CD14-positive monocyte (primary cell): Measurements from ENCODE around the gene S100A10. TPM values are rescaled to one million over a fixed set of nuclear protein-coding genes. Genes with fewer than 3 reads are reported as not detected.

Source experiments
- DNase-seq, 3 donors: peaks; one replicate each; pipeline ENCODE4 v3.0.0-alpha.2; 2011 to 2022
- H2AFZ ChIP-seq: 2 replicates; pipeline ENCODE4 v1.6.0; 2012; ENCODE audit warnings: mild to moderate bottlenecking, low read depth, low read length, inconsistent platforms; ENCODE audit not compliant: insufficient read depth, poor library complexity, severe bottlenecking
- H3K27ac ChIP-seq, 2 donors: 1 replicate in 1 of 2; 2 replicates in 1 of 2; pipeline ENCODE4 v1.5.1; 2012 to 2013; ENCODE audit warnings: low read length in 2 of 2, control low read depth in 1 of 2, inconsistent platforms in 1 of 2, low read depth in 1 of 2, mild to moderate bottlenecking in 1 of 2
- H3K27me3 ChIP-seq, 2 donors: one replicate each; pipeline versions ENCODE4 v1.6.0 to v1.6.1; 2011 to 2013; ENCODE audit warnings: low read length in 2 of 2; ENCODE audit not compliant: control insufficient read depth in 2 of 2, insufficient read depth in 2 of 2
- H3K36me3 ChIP-seq, 2 donors: replicated peaks in 1 of 2; 1 replicate in 1 of 2; 2 replicates in 1 of 2; pipeline versions ENCODE4 v1.5.1 to v1.6.1; 2012 to 2013; ENCODE audit warnings: low read length in 2 of 2, control low read depth in 1 of 2, inconsistent platforms in 1 of 2, mild to moderate bottlenecking in 1 of 2; ENCODE audit not compliant: insufficient read depth in 2 of 2, control insufficient read depth in 1 of 2
- H3K4me1 ChIP-seq, 2 donors: 1 replicate in 1 of 2; 2 replicates in 1 of 2; pipeline versions ENCODE4 v1.5.1 to v1.6.1; 2012 to 2013; ENCODE audit warnings: low read length in 2 of 2, control low read depth in 1 of 2, inconsistent platforms in 1 of 2, mild to moderate bottlenecking in 1 of 2, moderate library complexity in 1 of 2; ENCODE audit not compliant: insufficient read depth in 2 of 2, control insufficient read depth in 1 of 2
- H3K4me2 ChIP-seq: replicated peaks from 2 replicates; pipeline ENCODE3; 2012; ENCODE audit warnings: low read length, moderate library complexity, mild to moderate bottlenecking; ENCODE audit not compliant: poor library complexity, severe bottlenecking; ENCODE audit errors: extremely low read depth
- H3K4me3 ChIP-seq, 3 experiments: fragments of 200-600 bp in 1 of 3; sonication (generic) in 1 of 3; replicated peaks in 1 of 3; 1 replicate in 2 of 3; 2 replicates in 1 of 3; pipeline ENCODE4 v1.5.1; 2011 to 2013; ENCODE audit warnings: low read length in 3 of 3, mild to moderate bottlenecking in 3 of 3, control low read depth in 2 of 3, low read depth in 2 of 3, inconsistent platforms in 1 of 3, moderate library complexity in 1 of 3
- H3K79me2 ChIP-seq: 2 replicates; pipeline ENCODE4 v1.6.0; 2012; ENCODE audit warnings: mild to moderate bottlenecking, control low read depth, inconsistent platforms, low read length, moderate library complexity; ENCODE audit not compliant: insufficient read depth
- H3K9ac ChIP-seq: 2 replicates; pipeline ENCODE4 v1.6.0; 2017; ENCODE audit warnings: low read length, mild to moderate bottlenecking; ENCODE audit not compliant: insufficient read depth, poor library complexity, severe bottlenecking
- H3K9me3 ChIP-seq, 2 donors: replicated peaks in 1 of 2; 1 replicate in 1 of 2; 2 replicates in 1 of 2; pipeline versions ENCODE4 v1.5.1 to v1.6.1; 2012 to 2013; ENCODE audit warnings: low read length in 2 of 2, control low read depth in 1 of 2; ENCODE audit not compliant: control insufficient read depth in 1 of 2, insufficient read depth in 1 of 2
- H4K20me1 ChIP-seq: 2 replicates; pipeline ENCODE4 v1.6.0; 2012; ENCODE audit warnings: mild to moderate bottlenecking, low read length, control low read depth, moderate library complexity; ENCODE audit not compliant: insufficient read depth
- H3K27ac Mint-ChIP-seq, 7 donors: one replicate each; pipeline ENCODE4 v1.8.0; 2020; ENCODE audit warnings: mild to moderate bottlenecking in 7 of 7, mixed read lengths in 7 of 7, moderate library complexity in 6 of 7, inconsistent platforms in 2 of 7
- H3K27me3 Mint-ChIP-seq, 3 donors: one replicate each; pipeline ENCODE4 v1.8.0; 2021 to 2022; ENCODE audit warnings: low read depth in 3 of 3, mild to moderate bottlenecking in 3 of 3, mixed read lengths in 3 of 3, moderate library complexity in 3 of 3, inconsistent platforms in 1 of 3
- H3K36me3 Mint-ChIP-seq, 2 donors: one replicate each; pipeline ENCODE4 v1.8.0; 2020; ENCODE audit warnings: mixed read lengths in 2 of 2, inconsistent platforms in 1 of 2, mild to moderate bottlenecking in 1 of 2
- H3K4me1 Mint-ChIP-seq: one replicate; pipeline ENCODE4 v1.8.0; 2020; ENCODE audit warnings: mild to moderate bottlenecking, mixed read lengths
- H3K4me3 Mint-ChIP-seq, 2 donors: one replicate each; pipeline ENCODE4 v1.8.0; 2020; ENCODE audit warnings: mild to moderate bottlenecking in 2 of 2, mixed read lengths in 2 of 2, moderate library complexity in 1 of 2
- H3K9me3 Mint-ChIP-seq, 7 donors: one replicate each; pipeline ENCODE4 v1.8.0; 2020 to 2022; ENCODE audit warnings: mixed read lengths in 7 of 7, mild to moderate bottlenecking in 6 of 7, moderate library complexity in 6 of 7, inconsistent platforms in 2 of 7
- WGBS: methylation state at CpG from one replicate; pipeline ENCODE4 v1.1.5; 2013; ENCODE audit warnings: missing lambda C conversion rate; ENCODE audit not compliant: insufficient coverage; 5-methylcytosine and 5-hydroxymethylcytosine counted together
- intact Hi-C, 2 donors: fragments of 100-400 bp; cut with micrococcal nuclease; formaldehyde crosslinking; loops; one replicate each; pipeline versions ENCODE4 v1.15.0 to v1.15.1; 2023
- polyA plus RNA-seq, 3 donors: library from polyadenylated mRNA; depleted of rRNA in 1 of 3; unstranded in 2 of 3; stranded (reverse) in 1 of 3; fragments of 300-500 nt in 2 of 3; fragments of >200 nt in 1 of 3; fragmentation: Illumina TruSeq in 2 of 3; gene quantifications; 1 replicate in 2 of 3; 2 replicates in 1 of 3; pipeline ENCODE4 v1.2.3, GENCODE V29; 2012 to 2021
- TF ChIP-seq, protein P1 (sequence below): fragments of 200-600 bp; IDR thresholded peaks from one replicate; pipeline ENCODE4 v1.8.0; 2022; ENCODE audit warnings: antibody characterized with exemption, mild to moderate bottlenecking

The S100A10 gene
- polyA plus RNA-seq, 3 donors, result 422 to 2,138 (median 2,129) TPM

DNA sequence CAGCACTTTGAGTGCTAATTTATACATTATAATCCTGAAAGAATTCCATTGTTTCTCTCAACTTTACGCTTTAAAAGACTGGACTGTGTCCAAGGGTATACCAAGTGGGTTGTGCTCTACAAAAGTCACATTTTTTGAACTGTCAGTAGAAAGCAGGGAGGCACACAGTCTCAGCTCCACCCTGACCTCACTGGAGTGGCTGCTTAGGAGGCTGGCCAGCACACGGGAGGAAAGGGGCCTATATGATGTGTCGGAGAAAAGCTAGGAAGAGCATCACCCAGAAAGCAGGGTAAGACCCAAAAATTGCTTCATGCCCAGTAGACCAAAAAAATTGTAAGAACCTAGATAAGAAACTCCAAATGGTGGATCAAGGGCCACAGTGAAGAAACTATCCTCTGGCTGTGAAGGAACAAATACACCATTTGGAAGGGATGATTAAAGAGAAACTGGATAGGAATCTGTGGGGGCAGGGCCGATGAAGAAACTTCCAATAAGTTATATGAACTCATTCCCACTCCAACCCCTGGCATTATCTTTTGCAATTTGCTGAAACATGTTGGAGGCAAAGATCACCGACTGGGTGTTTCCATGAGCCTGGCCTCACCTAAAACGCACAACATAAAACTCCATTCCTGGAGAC is 1.9 kb downstream of the S100A10 start:
- WGBS, result 94% methylated on average over 4 of the region's 6 CpGs

DNA sequence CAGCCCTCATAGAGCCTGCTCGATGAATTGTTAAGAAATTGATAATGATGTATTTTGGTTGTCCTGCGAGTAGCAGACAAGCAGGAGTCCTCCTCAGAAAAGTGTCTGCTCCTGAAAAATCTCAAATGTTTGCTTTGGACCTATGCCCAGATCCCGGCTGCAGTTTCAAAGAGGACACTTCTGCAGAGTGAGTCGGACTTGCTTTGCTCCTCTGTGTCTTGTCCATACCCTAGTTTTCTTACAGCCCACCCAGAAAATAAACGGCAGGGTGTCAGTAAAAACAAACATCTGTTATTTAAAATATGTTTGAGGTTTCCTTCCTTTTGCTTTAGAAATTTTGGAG is 2.8 kb downstream of the S100A10 start:
- peaks cover 0 to 3% (median 0%) of the 10 kb centered on the region in 7 donors for H3K9me3 Mint-ChIP-seq
- peak overlapping the region; percentile 98 for H3K4me3 Mint-ChIP-seq
- TF ChIP-seq, protein P1, sequence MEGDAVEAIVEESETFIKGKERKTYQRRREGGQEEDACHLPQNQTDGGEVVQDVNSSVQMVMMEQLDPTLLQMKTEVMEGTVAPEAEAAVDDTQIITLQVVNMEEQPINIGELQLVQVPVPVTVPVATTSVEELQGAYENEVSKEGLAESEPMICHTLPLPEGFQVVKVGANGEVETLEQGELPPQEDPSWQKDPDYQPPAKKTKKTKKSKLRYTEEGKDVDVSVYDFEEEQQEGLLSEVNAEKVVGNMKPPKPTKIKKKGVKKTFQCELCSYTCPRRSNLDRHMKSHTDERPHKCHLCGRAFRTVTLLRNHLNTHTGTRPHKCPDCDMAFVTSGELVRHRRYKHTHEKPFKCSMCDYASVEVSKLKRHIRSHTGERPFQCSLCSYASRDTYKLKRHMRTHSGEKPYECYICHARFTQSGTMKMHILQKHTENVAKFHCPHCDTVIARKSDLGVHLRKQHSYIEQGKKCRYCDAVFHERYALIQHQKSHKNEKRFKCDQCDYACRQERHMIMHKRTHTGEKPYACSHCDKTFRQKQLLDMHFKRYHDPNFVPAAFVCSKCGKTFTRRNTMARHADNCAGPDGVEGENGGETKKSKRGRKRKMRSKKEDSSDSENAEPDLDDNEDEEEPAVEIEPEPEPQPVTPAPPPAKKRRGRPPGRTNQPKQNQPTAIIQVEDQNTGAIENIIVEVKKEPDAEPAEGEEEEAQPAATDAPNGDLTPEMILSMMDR, result no peak
- DNase-seq, result no peak
- no peaks in the 10 kb centered on the region for H3K27me3 ChIP-seq
- H3K4me1 ChIP-seq, result peaks cover 70 to 71% of the 10 kb centered on the region in 2 donors
- H3K9me3 ChIP-seq, result no peaks in the 10 kb centered on the region
- peaks cover 35 to 46% of the 10 kb centered on the region in 2 donors for H3K36me3 Mint-ChIP-seq
- peaks cover 68% of the 10 kb centered on the region for H4K20me1 ChIP-seq
- peak overlapping the region; percentile 1 to 100 for H3K27ac ChIP-seq
- H3K4me1 Mint-ChIP-seq, result peaks cover 71% of the 10 kb centered on the region
- H3K79me2 ChIP-seq, result peaks cover 83% of the 10 kb centered on the region
- H3K27ac Mint-ChIP-seq, result peak overlapping the region; percentile 94 to 99 (median 98)
- peaks cover 3 to 16% of the 10 kb centered on the region in 2 donors for H3K36me3 ChIP-seq
- H3K4me2 ChIP-seq, result peak overlapping the region; percentile 87
- H3K9ac ChIP-seq, result peak overlapping the region; percentile 100
- intact Hi-C loops, result loop anchor here (5.0 to 10.0 kb wide), 2 partner anchors 46 to 376 kb away; partner anchors contain the start of genes S100A11 (in 2 of the 2) and SNX27 (in 1 of the 2)
- 84% methylated on average over 2 of the region's 5 CpGs for WGBS
- peak overlapping the region in 2 of 3 experiments; percentile 15 to 94 for H3K4me3 ChIP-seq
- H3K27me3 Mint-ChIP-seq, result peaks cover 0 to 5% (median 3%) of the 10 kb centered on the region in 3 donors
- H2AFZ ChIP-seq, result no peak overlapping the region

More for the DNA sequence above, 1.9 kb downstream of the S100A10 start:
- H3K9me3 Mint-ChIP-seq, result peaks cover 0 to 3% (median 0%) of the 10 kb centered on the region in 7 donors
- Histone ChIP-seq H3K27me3 (no peaks in the 10 kb centered on the region), H3K4me1 (peaks cover 63 to 67% of the 10 kb centered on the region in 2 donors), H3K9ac (peak overlapping the region; percentile 100), H3K36me3 (peaks cover 0 to 7% of the 10 kb centered on the region in 2 donors), H3K9me3 (no peaks in the 10 kb centered on the region), H2AFZ (no peak overlapping the region), H3K27ac (peak overlapping the region; percentile 95 to 100), H3K79me2 (peaks cover 74% of the 10 kb centered on the region), H3K4me2 (peak overlapping the region; percentile 87), H3K4me3 (peak overlapping the region; percentile 33 to 94 (median 89)), H4K20me1 (peaks cover 58% of the 10 kb centered on the region)
- H3K36me3 Mint-ChIP-seq, result peaks cover 27 to 37% of the 10 kb centered on the region in 2 donors
- TF ChIP-seq, protein P1, result no peak
- DNase-seq, result no peak
- peak overlapping the region; percentile 98 for H3K4me3 Mint-ChIP-seq
- peaks cover 63% of the 10 kb centered on the region for H3K4me1 Mint-ChIP-seq
- peaks cover 0 to 5% (median 3%) of the 10 kb centered on the region in 3 donors for H3K27me3 Mint-ChIP-seq
- H3K27ac Mint-ChIP-seq, result peak overlapping the region; percentile 99 to 100 (median 99)
- intact Hi-C loops, result loop anchor here (2.0 to 10.0 kb wide), 4 partner anchors 46 to 377 kb away; partner anchors contain the start of genes S100A11 (in 2 of the 2) and SNX27 (in 1 of the 2)
